ENCODE results near the gene B3GAT2. TPM values are rescaled to one million over a fixed set of nuclear protein-coding genes. Genes with fewer than 3 reads are reported as not detected.

B3GAT2 gene
- total RNA-seq, 1 donor from 2014 or later = not detected

- peaks cover 9% of the 10 kb centered on the region for H3K36me3 Mint-ChIP-seq (ENCODE audit: low read depth)
- peaks cover 7% of the 10 kb centered on the region for H3K9me3 Mint-ChIP-seq
- H3K27ac Mint-ChIP-seq = no peak overlapping the region
- intact Hi-C loops (cut with micrococcal nuclease) = no loop called here
- no peak for DNase-seq (ENCODE audit: low spot score)
- H3K4me1 Mint-ChIP-seq (ENCODE audit: low read depth) = no peaks in the 10 kb centered on the region
- H3K4me3 Mint-ChIP-seq = no peak overlapping the region
- H3K27me3 Mint-ChIP-seq (ENCODE audit: insufficient read depth) = no peaks in the 10 kb centered on the region
Measured at GRCh38 chr6:70820778-70821177, 136.1 kb downstream of the B3GAT2 start.

- no peak for DNase-seq (ENCODE audit: low spot score)
- no peak overlapping the region for H3K27ac Mint-ChIP-seq
- peaks cover 9% of the 10 kb centered on the region for H3K36me3 Mint-ChIP-seq (ENCODE audit: low read depth)
- H3K9me3 Mint-ChIP-seq = peaks cover 7% of the 10 kb centered on the region
- H3K27me3 Mint-ChIP-seq (ENCODE audit: insufficient read depth) = no peaks in the 10 kb centered on the region
- H3K4me1 Mint-ChIP-seq (ENCODE audit: low read depth) = no peaks in the 10 kb centered on the region
- intact Hi-C loops (cut with micrococcal nuclease) = no loop called here
- no peak overlapping the region for H3K4me3 Mint-ChIP-seq
Measured at GRCh38 chr6:70819646-70820045, 137.2 kb downstream of the B3GAT2 start.

GRCh38 chr6:70813885-70814284 lies 143.0 kb downstream of the B3GAT2 start:
- no peaks in the 10 kb centered on the region for H3K27me3 Mint-ChIP-seq (ENCODE audit: insufficient read depth)
- no peak overlapping the region for H3K27ac Mint-ChIP-seq
- H3K9me3 Mint-ChIP-seq = no peaks in the 10 kb centered on the region
- intact Hi-C loops (cut with micrococcal nuclease) = no loop called here
- H3K4me1 Mint-ChIP-seq (ENCODE audit: low read depth) = no peaks in the 10 kb centered on the region
- DNase-seq (ENCODE audit: low spot score) = no peak
- H3K36me3 Mint-ChIP-seq (ENCODE audit: low read depth) = peaks cover 3% of the 10 kb centered on the region
- no peak overlapping the region for H3K4me3 Mint-ChIP-seq

GRCh38 chr6:70811788-70812187 lies 145.1 kb downstream of the B3GAT2 start:
- Mint-ChIP-seq H3K9me3 (no peaks in the 10 kb centered on the region), H3K36me3 (ENCODE audit: low read depth) (peaks cover 3% of the 10 kb centered on the region)
- intact Hi-C loops (cut with micrococcal nuclease) = no loop called here

More at GRCh38 chr6:70811788-70812187, 145.1 kb downstream of the B3GAT2 start:
- Mint-ChIP-seq H3K27ac (no peak overlapping the region), H3K4me3 (no peak overlapping the region), H3K27me3 (ENCODE audit: insufficient read depth) (no peaks in the 10 kb centered on the region), H3K4me1 (ENCODE audit: low read depth) (no peaks in the 10 kb centered on the region)
- no peak for DNase-seq (ENCODE audit: low spot score)
